Measurements from ENCODE around the gene RCBTB1. TPM values are rescaled to one million over a fixed set of nuclear protein-coding genes. Genes with fewer than 3 reads are reported as not detected.
A peak's percentile ranks its signal among the peaks of the same experiment; 100 is the strongest.

Gene RCBTB1
- total and polyA plus RNA-seq, 2 donors (not counting 3 experiments of a cell fraction or from before 2014, with no cell fraction given): 12.1 to 23.8 TPM

- peaks cover 0 to 6% of the 10 kb centered on the region in 2 experiments for H3K36me3 ChIP-seq (ENCODE audit: control insufficient read depth in 2 of 2, extremely low read depth in 1 of 2, insufficient read depth in 2 of 2, low read length in 2 of 2)
- DNase-seq (ENCODE audit: low read depth, low spot score): peak; percentile 81
- CTCF ChIA-PET: interaction anchor here (1.2 to 1.4 kb wide), 2 partner anchors 12 to 67 kb away, joined by 4 to 5 read pairs; no protein-coding TSS in a partner anchor
- peak overlapping the region; percentile 1 for H2AFZ ChIP-seq (ENCODE audit: low read depth, low read length)
- POLR2A ChIA-PET: no interaction called here
- TF ChIP-seq EZH2 (IDR thresholded peaks at IDR 0.05; ENCODE audit: borderline replicate concordance, low read depth, low read length, severe bottlenecking) (no peak), GATA2 (IDR thresholded peaks at IDR 0.05; ENCODE audit: insufficient read depth, insufficient read length, low read depth, low read length) (no peak), MYC (IDR thresholded peaks at IDR 0.05; ENCODE audit: low read depth, low read length) (no peak), CTCF (IDR thresholded peaks at IDR 0.05; ENCODE audit: extremely low read depth in 1 of 2, insufficient read depth in 1 of 2, low read depth in 1 of 2, low read length in 2 of 2) (no peak), FOS (IDR thresholded peaks at IDR 0.05; ENCODE audit: borderline replicate concordance, insufficient read depth, low read length) (peak; percentile 56), JUN (IDR thresholded peaks at IDR 0.05; ENCODE audit: borderline replicate concordance, insufficient read depth, insufficient read length, low read depth) (peak; percentile 81), MAX (IDR thresholded peaks at IDR 0.05; ENCODE audit: insufficient read depth, insufficient read length) (no peak)
- H3K4me1 ChIP-seq (ENCODE audit: control insufficient read depth, extremely low read depth, insufficient read depth, low read length): peaks cover 17% of the 10 kb centered on the region
- H3K9me3 ChIP-seq (replicated peaks; ENCODE audit: control insufficient read depth, insufficient read depth, low read length): no peaks in the 10 kb centered on the region
- no peak overlapping the region for H3K4me3 ChIP-seq (replicated peaks in 1 of 3; ENCODE audit: insufficient read depth in 1 of 3, low read depth in 1 of 3, low read length in 3 of 3)
- dilution Hi-C loops (cut with MboI; ENCODE audit: extremely low pct_ligation_motif_present, low sequenced_read_pairs) (no loop called here), intact Hi-C loops (cut with micrococcal nuclease) (no loop called here)
- H3K9me1 ChIP-seq (replicated peaks; ENCODE audit: control insufficient read depth, extremely low read depth, insufficient read depth, low read length): no peaks in the 10 kb centered on the region
- no peaks in the 10 kb centered on the region for H3K79me2 ChIP-seq (ENCODE audit: control insufficient read depth, insufficient read depth, low read length)
- FAIRE-seq: peak; percentile 76
- H3K9ac ChIP-seq (replicated peaks; ENCODE audit: extremely low read depth, insufficient read depth, low read length): no peak overlapping the region
- no peaks in the 10 kb centered on the region for H4K20me1 ChIP-seq (replicated peaks; ENCODE audit: control insufficient read depth, extremely low read depth, insufficient read depth, low read length)
- BruUV-seq (replicated peaks): no TSS peak
- peak overlapping the region; percentile 15 for H3K4me2 ChIP-seq (ENCODE audit: insufficient read depth, low read length)
- peak overlapping the region; percentile 36 for H3K27ac ChIP-seq (ENCODE audit: insufficient read depth, low read depth, low read length)
- H3K27me3 ChIP-seq (ENCODE audit: control insufficient read depth in 2 of 2, insufficient read depth in 2 of 2, low read length in 2 of 2): no peaks in the 10 kb centered on the region
These were observed 44.8 kb downstream of the RCBTB1 start for GRCh38 chr13:49540552-49540951.
